HG02588 (cell line): Measurements from ENCODE around the gene THOP1.

Experiments used
- ATAC-seq: cut with Tn5 transposase; IDR thresholded peaks from one replicate; pipeline ENCODE4 v1.9.1; 2021; ENCODE audit warnings: mild to moderate bottlenecking, moderate library complexity; ENCODE audit not compliant: unreplicated experiment

The THOP1 gene

GRCh38 chr19:2802826-2803225, 17.5 kb downstream of the THOP1 start:
- no peak for ATAC-seq

GRCh38 chr19:2803486-2804155, 18.3 kb downstream of the THOP1 start:
- ATAC-seq = no peak

GRCh38 chr19:2804156-2805004, 19.1 kb downstream of the THOP1 start:
- ATAC-seq = no peak

- ATAC-seq = no peak
Measured at GRCh38 chr19:2805261-2805900, 20.1 kb downstream of the THOP1 start.

GRCh38 chr19:2805991-2806649, 20.8 kb downstream of the THOP1 start:
- ATAC-seq = no peak

- ATAC-seq = no peak
Measured at GRCh38 chr19:2806736-2807378, 21.6 kb downstream of the THOP1 start.

GRCh38 chr19:2807379-2808128, 22.3 kb downstream of the THOP1 start:
- no peak for ATAC-seq

GRCh38 chr19:2808129-2808941, 23.0 kb downstream of the THOP1 start:
- ATAC-seq = no peak

- ATAC-seq = no peak
Measured at GRCh38 chr19:2809387-2810140, 24.3 kb downstream of the THOP1 start.

- no peak for ATAC-seq
Measured at GRCh38 chr19:2810141-2811091, 25.1 kb downstream of the THOP1 start.

- no peak for ATAC-seq
Measured at GRCh38 chr19:2811221-2811722, 26.0 kb downstream of the THOP1 start.

- no peak for ATAC-seq
Measured at GRCh38 chr19:2811735-2812413, 26.6 kb downstream of the THOP1 start.

- no peak for ATAC-seq
Measured at GRCh38 chr19:2812414-2813234, 27.3 kb downstream of the THOP1 start.

- no peak for ATAC-seq
Measured at GRCh38 chr19:2813235-2814160, 28.2 kb downstream of the THOP1 start.

- ATAC-seq = no peak
Measured at GRCh38 chr19:2814426-2814825, 29.1 kb downstream of the THOP1 start.
